DMS114 treated with DMSO at 0.1 percent for 48 hours (cell line): ENCODE measurements around the gene LRRC28.

Experiments
- DNase-seq: peaks from one replicate; lab custom pipeline; 2025; ENCODE audit not compliant: unreplicated experiment; lab: John Stamatoyannopoulos, UW

LRRC28 gene

DNA sequence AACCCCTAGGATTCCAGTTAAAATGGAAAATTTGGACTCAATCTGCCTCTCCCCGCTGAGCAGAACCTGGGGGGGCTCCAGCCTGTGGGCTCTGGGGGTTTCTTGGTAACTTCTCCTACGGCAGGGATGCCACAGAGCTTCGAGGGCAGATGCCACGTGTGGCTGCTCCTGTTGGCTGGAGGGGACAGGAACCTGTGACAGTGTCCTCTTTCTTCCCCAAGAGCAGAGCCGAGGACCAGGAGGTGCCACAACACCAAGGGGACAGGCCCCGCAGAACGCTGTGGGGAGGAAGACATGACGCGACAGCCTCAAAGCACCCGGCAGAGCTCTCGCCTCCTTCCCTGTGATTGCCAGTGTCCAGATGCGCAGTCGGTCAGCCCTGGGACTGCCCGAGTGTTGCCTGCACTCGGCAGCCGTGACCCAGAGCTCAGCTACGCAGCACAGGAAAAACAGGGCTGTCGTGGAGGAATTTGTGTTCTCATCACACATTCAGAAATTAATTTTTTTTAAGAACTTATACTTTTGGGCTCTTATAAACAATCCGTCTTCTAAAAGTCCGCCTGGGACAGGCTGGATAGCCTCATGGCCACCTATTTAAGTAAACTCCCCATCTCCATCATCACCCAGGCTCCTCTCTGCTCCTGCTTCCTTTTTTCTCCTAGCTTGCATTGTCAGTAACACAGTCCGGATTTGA, 182.6 kb downstream of the LRRC28 start:
- no peak for DNase-seq

DNA sequence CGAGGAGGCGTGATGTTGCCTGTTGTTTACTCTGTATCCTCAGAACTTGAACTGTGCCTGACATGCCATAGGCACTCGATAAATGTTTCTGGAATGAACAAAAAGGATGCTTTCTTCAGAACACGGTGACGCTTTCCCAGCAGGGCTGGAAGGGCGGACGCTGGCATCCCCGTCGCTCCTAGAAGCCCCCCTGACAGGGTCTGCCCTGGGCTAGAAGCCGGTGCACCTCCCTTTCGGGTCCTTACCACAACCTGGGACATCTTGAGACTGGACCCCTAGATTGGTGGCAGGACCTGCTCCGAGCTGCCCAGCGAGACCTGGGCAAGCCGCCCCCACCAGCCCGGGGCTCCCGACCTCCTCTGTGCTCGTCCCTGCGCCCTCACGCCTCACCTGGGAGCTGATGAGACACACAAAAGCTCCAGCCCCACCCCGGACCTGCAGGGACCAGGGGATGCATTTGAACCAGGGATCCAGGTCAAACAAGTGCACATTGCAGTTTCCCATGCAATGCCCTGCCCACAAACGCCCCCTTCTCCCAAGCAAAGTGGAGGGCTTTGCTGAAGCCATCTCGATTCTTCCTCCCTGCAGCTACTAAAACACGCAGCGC, 183.3 kb downstream of the LRRC28 start:
- no peak for DNase-seq

DNA sequence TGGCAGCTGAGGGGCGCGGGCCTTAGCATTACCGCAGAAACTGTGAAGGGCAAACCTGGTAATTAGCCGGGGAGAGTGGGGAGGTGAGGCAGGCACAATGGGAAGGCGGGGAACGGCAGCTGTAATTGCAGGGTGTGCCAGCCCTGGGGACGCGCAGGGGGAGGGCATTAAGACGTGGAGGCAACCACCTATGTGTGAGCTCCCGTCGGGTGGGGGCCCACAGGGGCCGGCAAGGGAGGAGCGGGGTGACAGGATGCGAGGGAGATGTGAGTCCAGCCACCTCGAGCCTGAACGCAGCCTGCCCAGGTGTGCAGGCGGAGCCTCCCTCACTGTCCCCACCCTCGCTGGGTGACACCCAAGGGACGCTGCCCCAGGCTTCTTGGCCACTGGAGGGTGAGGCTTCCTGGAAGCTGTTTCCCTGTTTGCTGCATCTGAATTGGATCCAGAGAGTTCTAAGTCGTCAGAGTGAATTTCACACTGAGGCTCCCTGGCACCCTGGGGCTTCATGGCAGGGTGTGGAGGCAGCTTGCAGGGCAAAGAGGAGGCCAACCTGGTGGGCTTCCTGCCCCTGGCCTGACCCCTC, 183.9 kb downstream of the LRRC28 start:
- no peak for DNase-seq

GRCh38 chr15:99435877-99436541, 184.7 kb downstream of the LRRC28 start:
- no peak for DNase-seq

DNA sequence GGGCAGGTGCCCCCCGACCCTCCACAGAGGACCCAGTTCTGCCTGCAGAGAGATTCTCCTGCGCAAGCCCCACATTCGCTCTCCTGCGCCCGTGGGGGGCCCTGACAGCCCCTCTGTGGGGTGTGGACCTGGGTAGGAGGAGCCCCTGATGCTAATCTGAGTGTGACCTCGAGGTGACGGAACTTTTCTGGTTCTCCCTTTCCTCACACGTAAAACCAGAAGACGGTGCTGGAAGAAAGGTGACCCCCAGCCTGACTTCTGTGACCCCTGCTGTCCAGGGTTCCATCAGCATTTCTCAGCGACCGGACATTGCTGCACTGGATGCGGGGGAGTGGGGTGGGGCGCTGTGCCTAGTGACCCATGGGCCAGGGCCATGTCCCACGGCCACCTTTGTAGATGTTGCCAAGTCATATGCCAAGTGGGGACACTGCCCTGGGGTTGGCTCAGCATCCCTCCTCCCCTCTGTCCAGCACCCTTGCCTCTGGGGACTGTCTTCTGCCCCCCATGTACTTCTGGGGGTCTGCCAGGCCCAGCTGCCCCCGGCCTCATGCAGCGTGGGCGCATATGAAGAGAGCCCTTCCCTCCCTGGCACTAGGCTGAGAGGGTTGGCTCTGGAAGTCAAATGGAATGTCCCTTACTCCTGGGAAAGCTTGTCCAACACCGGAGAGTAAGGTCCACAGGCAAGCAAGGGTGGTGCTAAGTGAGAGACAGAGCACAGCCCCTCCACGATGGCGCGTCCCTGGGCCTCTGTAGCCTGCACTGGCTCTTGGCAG, 185.4 kb downstream of the LRRC28 start:
- no peak for DNase-seq

GRCh38 chr15:99437315-99438223, 186.3 kb downstream of the LRRC28 start:
- no peak for DNase-seq

DNA sequence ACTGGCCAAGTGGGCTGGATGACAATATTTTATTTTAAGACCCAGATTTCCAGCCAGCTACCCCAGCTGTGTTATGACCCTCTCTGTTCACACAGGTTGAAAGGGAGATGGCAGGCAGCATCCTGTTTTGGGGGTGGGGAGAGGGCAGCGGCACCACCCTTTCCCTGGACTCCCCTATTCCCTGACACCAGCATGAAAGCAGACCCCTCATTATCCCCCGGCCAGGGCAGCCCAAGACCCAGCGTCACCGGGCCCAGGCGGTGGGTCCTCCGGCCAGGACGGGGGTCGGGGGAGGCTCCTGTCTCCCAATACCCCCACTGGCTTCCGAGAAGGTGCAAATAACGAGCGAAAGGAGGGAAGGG, 186.9 kb downstream of the LRRC28 start:
- DNase-seq = no peak

GRCh38 chr15:99438691-99439523, 187.6 kb downstream of the LRRC28 start:
- DNase-seq = no peak

- no peak for DNase-seq
Observed at GRCh38 chr15:99439524-99439835, 188.2 kb downstream of the LRRC28 start.

- no peak for DNase-seq
Observed at GRCh38 chr15:99440029-99440428, 188.7 kb downstream of the LRRC28 start.
